ENCODE results near the gene GRK5.

GRCh38 chr10:119310806-119311205 lies 103.4 kb downstream of the GRK5 start:
- TF ChIP-seq EZH2 (IDR thresholded peaks at IDR 0.05; ENCODE audit: borderline replicate concordance, low read length) (no peak), CTCF (conservative IDR thresholded peaks at IDR 0.05 in 1 of 2, IDR thresholded peaks at IDR 0.05 in 1 of 2; ENCODE audit: extremely low read depth in 1 of 2, insufficient read depth in 1 of 2, low read depth in 1 of 2, low read length in 2 of 2) (no peak)

All from mammary epithelial cell (primary cell).